ENCODE results near the gene ITPKB.

ITPKB gene

GRCh38 chr1:226671277-226671676 is 67.8 kb downstream of the ITPKB start:
- TF ChIP-seq ZNF274 (IDR thresholded peaks at IDR 0.05; ENCODE audit: low read depth, low read length) = no peak
- H3K4me3 ChIP-seq (ENCODE audit: low read length) = no peak overlapping the region

GRCh38 chr1:226670073-226670472 is 69.0 kb downstream of the ITPKB start:
- TF ChIP-seq ZNF274 (IDR thresholded peaks at IDR 0.05; ENCODE audit: low read depth, low read length) = no peak
- H3K4me3 ChIP-seq (ENCODE audit: low read length) = no peak overlapping the region

- no peak overlapping the region for H3K4me3 ChIP-seq (ENCODE audit: low read length)
- TF ChIP-seq ZNF274 (IDR thresholded peaks at IDR 0.05; ENCODE audit: low read depth, low read length) = no peak
These were observed 70.9 kb downstream of the ITPKB start for GRCh38 chr1:226668173-226668560.

GRCh38 chr1:226666692-226667091 is 72.4 kb downstream of the ITPKB start:
- H3K4me3 ChIP-seq (ENCODE audit: low read length) = no peak overlapping the region
- TF ChIP-seq ZNF274 (IDR thresholded peaks at IDR 0.05; ENCODE audit: low read depth, low read length) = no peak

GRCh38 chr1:226666164-226666506 is 72.9 kb downstream of the ITPKB start:
- H3K4me3 ChIP-seq (ENCODE audit: low read length) = no peak overlapping the region
- no peak for TF ChIP-seq ZNF274 (IDR thresholded peaks at IDR 0.05; ENCODE audit: low read depth, low read length)

GRCh38 chr1:226665505-226666163 is 73.4 kb downstream of the ITPKB start:
- no peak for TF ChIP-seq ZNF274 (IDR thresholded peaks at IDR 0.05; ENCODE audit: low read depth, low read length)
- no peak overlapping the region for H3K4me3 ChIP-seq (ENCODE audit: low read length)

- TF ChIP-seq ZNF274 (IDR thresholded peaks at IDR 0.05; ENCODE audit: low read depth, low read length) = no peak
These were observed 74.5 kb downstream of the ITPKB start for GRCh38 chr1:226664413-226665101.

GRCh38 chr1:226663327-226663704 is 75.8 kb downstream of the ITPKB start:
- no peak for TF ChIP-seq ZNF274 (IDR thresholded peaks at IDR 0.05; ENCODE audit: low read depth, low read length)
- no peak overlapping the region for H3K4me3 ChIP-seq (ENCODE audit: low read length)

More at GRCh38 chr1:226664413-226665101, 74.5 kb downstream of the ITPKB start:
- H3K4me3 ChIP-seq (ENCODE audit: low read length) = no peak overlapping the region

GRCh38 chr1:226662642-226663326 is 76.3 kb downstream of the ITPKB start:
- no peak for TF ChIP-seq ZNF274 (IDR thresholded peaks at IDR 0.05; ENCODE audit: low read depth, low read length)
- no peak overlapping the region for H3K4me3 ChIP-seq (ENCODE audit: low read length)

GRCh38 chr1:226661965-226662364 is 77.1 kb downstream of the ITPKB start:
- TF ChIP-seq ZNF274 (IDR thresholded peaks at IDR 0.05; ENCODE audit: low read depth, low read length) = no peak
- H3K4me3 ChIP-seq (ENCODE audit: low read length) = no peak overlapping the region

GRCh38 chr1:226661271-226661670 is 77.8 kb downstream of the ITPKB start:
- TF ChIP-seq ZNF274 (IDR thresholded peaks at IDR 0.05; ENCODE audit: low read depth, low read length) = no peak
- H3K4me3 ChIP-seq (ENCODE audit: low read length) = no peak overlapping the region

GRCh38 chr1:226660410-226661182 is 78.5 kb downstream of the ITPKB start:
- H3K4me3 ChIP-seq (ENCODE audit: low read length) = no peak overlapping the region
- no peak for TF ChIP-seq ZNF274 (IDR thresholded peaks at IDR 0.05; ENCODE audit: low read depth, low read length)

GRCh38 chr1:226659641-226660040 is 79.4 kb downstream of the ITPKB start:
- no peak for TF ChIP-seq ZNF274 (IDR thresholded peaks at IDR 0.05; ENCODE audit: low read depth, low read length)
- H3K4me3 ChIP-seq (ENCODE audit: low read length) = no peak overlapping the region

GRCh38 chr1:226659136-226659535 is 79.9 kb downstream of the ITPKB start:
- no peak for TF ChIP-seq ZNF274 (IDR thresholded peaks at IDR 0.05; ENCODE audit: low read depth, low read length)
- no peak overlapping the region for H3K4me3 ChIP-seq (ENCODE audit: low read length)
